ENCODE data around the gene PTPRM.

The PTPRM gene

GRCh38 chr18:7566567-7567473 is at the start of gene PTPRM:
PTPRM (plus strand) TSS chr18:7567316; CDS start chr18:7567819, 503 bp downstream.
- DNase-seq (ENCODE audit: low spot score), result peak; percentile 97

- no peak for DNase-seq (ENCODE audit: low spot score)
Observed at GRCh38 chr18:7517852-7518251, 49.3 kb upstream of the PTPRM start.

DNA sequence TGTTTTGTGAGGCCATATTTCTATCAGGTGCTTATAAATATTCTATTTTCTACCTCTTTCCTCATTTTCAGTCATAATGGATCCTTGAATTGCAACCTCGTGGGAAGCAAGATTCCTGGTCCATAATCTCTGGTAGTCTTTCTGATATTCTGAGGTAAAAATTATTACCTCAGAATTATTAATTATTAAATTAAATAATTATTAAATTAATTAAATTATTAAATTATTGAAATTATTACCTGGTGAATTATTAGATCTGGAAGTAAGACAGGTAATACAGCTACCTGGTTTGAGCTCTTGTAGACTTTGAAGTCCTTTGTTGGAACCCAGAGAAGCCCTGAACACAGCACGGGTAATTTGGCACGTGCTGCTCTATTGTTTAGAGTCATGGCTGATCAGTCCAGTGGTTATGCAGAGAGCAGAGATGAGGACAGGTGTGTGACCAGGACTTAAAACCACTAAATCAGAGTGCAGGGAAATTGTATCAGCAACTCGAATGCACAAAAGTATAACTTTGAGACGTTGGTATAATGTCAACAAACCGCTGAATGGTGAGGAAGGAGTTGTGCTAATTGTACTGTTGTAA is 46.8 kb upstream of the PTPRM start:
- DNase-seq (ENCODE audit: low spot score), result no peak

GRCh38 chr18:7521226-7521856 is 45.8 kb upstream of the PTPRM start:
- no peak for DNase-seq (ENCODE audit: low spot score)

- DNase-seq (ENCODE audit: low spot score), result no peak
Observed at GRCh38 chr18:7523772-7524171, 43.3 kb upstream of the PTPRM start.

GRCh38 chr18:7524786-7525185 is 42.3 kb upstream of the PTPRM start:
- no peak for DNase-seq (ENCODE audit: low spot score)

- DNase-seq (ENCODE audit: low spot score), result no peak
Observed at GRCh38 chr18:7532942-7533341, 34.2 kb upstream of the PTPRM start.

DNA sequence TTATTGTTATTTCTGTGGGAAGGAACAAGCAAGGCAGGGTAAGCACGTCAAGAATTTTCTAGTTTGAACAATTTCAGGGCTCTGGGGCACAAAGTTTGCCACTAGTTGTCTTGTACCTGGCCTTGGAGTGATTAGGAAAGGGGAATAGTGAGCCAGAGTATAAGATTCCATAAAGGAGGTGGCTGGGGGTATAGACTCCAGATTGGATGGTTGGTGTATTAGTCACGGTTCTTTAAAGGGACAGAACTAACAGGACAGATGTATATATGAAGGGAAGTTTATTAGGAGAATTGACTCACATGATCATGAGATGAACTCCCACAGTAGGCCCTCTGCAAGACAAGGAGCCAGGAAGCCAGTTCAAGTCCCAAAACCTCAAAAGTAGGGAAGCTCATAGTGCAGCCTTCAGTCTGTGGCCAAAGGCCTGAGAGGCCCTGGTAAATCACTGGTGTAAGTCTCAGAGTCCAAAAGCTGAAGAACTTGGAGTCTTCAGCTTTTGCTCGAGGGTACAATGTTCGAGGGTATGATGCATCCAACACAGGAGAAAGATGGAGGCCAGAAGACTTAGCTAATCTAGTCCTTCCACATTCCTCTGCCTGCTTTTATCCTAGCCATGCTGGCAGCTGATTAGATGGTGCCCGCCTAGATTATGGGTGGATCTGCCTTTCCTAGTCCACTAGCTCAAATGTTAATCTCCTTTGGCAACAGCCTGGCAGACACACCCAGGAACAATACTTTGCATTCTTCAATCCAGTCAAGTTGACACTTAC is 31.5 kb upstream of the PTPRM start:
- no peak for DNase-seq (ENCODE audit: low spot score)

- DNase-seq (ENCODE audit: low spot score), result no peak
Observed at GRCh38 chr18:7537145-7537544, 30.0 kb upstream of the PTPRM start.

DNA sequence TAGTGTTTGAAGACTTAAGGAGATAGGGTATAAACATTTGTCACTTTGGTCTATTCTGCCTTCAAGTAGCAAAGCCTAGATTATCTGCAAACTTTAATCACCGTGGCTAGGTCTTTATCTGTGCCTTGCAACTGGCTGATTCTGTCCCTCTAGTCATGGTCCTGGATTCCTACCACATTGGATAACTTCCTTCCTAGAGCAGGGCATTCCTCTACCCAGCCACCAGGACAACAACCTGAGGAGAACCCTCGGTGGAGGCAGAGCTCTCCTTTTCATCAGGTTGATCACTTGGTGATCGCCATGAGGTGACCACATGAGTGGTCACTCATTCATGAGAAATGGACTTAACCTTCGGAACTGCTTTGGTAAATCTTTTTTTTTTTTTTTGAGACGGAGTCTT is 25.3 kb upstream of the PTPRM start:
- no peak for DNase-seq (ENCODE audit: low spot score)

GRCh38 chr18:7544686-7545085 is 22.4 kb upstream of the PTPRM start:
- DNase-seq (ENCODE audit: low spot score), result no peak

GRCh38 chr18:7545734-7546133 is 21.4 kb upstream of the PTPRM start:
- no peak for DNase-seq (ENCODE audit: low spot score)

GRCh38 chr18:7548221-7548620 is 18.9 kb upstream of the PTPRM start:
- no peak for DNase-seq (ENCODE audit: low spot score)

GRCh38 chr18:7548721-7549120 is 18.4 kb upstream of the PTPRM start:
- DNase-seq (ENCODE audit: low spot score), result no peak

GRCh38 chr18:7557973-7558372 is 9.1 kb upstream of the PTPRM start:
- no peak for DNase-seq (ENCODE audit: low spot score)

DNA sequence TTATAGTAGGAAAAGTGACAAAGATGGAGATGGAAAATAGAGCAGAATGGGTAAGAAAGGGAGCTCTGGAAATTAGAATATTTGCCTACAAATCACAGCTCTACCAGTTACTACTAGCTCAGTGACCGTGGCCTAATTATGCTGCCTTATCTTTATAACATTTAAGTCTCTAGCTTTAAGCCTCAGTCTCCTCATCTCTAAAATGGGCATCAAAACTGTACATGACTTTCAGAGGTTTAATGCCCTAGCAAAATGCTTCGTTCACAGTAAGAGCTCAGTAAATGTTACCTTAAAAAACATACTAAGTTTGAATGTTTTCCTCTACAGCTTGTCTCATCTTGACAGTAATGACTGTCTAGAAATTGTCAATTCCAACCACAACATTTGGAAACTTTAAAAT is 8.3 kb upstream of the PTPRM start:
- DNase-seq (ENCODE audit: low spot score), result no peak

DNA sequence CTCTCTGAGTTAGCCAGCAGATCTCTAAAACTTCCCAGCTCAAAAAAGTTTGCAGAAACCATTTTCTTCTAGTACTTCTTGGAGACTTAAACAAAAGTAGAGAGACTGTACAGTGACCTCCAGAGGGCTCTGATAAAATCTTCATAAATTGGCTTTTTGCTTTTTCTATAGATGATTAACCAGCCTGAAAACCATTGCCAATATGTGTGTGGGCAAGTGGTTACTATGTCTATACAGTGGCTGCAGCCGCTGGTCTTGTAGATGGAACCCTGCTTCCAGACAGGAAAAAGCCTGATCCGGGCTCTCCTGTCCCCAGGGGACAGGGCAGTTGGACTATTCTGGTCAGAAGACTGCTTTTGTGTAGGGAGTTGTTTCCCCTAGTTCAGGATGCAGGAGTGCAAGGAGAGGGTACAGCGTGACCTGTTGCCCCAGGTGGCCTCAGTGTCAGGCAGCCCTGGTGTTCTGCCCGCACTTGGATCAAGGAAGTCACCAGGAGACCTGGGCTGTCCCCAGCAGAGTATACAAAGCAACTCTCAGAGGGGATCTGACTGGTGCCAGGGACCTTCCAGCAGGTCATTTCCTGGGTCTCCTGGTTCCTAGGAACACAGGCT is 7.3 kb upstream of the PTPRM start:
- no peak for DNase-seq (ENCODE audit: low spot score)

GRCh38 chr18:7561909-7562460 is 5.1 kb upstream of the PTPRM start:
- no peak for DNase-seq (ENCODE audit: low spot score)

GRCh38 chr18:7562491-7562890 is 4.6 kb upstream of the PTPRM start:
- no peak for DNase-seq (ENCODE audit: low spot score)

DNA sequence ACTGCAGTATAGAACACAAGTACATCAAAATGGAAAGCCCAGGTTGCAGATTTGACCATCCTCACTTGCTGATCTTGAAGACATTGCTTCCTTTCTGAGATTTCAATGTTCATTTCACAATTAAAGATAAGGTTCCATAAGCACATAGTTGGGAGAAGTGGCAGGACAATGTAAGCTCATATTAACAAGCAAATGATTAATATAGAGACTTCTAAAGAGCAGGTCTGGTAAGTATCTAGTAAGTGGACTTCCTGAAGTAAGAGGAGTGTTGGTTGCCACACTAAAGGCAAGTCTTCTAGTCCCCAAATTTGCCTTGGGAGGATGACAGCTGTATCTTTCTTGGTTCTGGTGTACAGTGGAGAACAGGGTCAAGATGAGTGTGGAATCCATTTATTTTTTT is 1.4 kb upstream of the PTPRM start:
- DNase-seq (ENCODE audit: low spot score), result no peak

- DNase-seq (ENCODE audit: low spot score), result no peak
Observed at GRCh38 chr18:7566244-7566566, 911 bp upstream of the PTPRM start.
